GM12873 (cell line): ENCODE results near the gene GOLGA5.

Source experiments
- TF ChIP-seq, protein P1 (sequence below): IDR thresholded peaks from 2 replicates; pipeline ENCODE4 v1.5.1; 2012; ENCODE audit warnings: low read depth, mild to moderate bottlenecking, moderate library complexity, low read length, control low read depth; ENCODE audit not compliant: insufficient read depth; ENCODE audit errors: missing control alignments

Gene GOLGA5

DNA sequence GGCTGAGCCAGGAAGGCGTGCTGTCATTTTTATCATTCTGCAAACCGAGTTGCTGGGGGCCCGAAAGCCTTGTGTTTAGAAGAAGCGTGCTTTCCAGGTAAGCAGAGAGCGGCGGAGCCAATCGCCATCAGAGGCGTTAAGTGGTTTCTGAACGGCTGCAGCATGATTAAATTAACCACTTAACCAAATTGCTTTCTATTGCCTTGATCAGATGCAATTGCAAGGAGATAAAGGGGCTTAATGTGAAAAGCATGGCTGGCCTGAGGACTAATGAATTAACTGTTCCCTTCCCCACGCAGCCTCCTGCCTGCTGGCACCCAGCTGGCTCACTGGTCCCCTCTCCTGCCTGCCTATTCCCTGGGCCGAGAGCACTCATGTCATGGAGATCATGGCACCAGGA, 92.2 kb downstream of the GOLGA5 start:
- TF ChIP-seq, protein P1, sequence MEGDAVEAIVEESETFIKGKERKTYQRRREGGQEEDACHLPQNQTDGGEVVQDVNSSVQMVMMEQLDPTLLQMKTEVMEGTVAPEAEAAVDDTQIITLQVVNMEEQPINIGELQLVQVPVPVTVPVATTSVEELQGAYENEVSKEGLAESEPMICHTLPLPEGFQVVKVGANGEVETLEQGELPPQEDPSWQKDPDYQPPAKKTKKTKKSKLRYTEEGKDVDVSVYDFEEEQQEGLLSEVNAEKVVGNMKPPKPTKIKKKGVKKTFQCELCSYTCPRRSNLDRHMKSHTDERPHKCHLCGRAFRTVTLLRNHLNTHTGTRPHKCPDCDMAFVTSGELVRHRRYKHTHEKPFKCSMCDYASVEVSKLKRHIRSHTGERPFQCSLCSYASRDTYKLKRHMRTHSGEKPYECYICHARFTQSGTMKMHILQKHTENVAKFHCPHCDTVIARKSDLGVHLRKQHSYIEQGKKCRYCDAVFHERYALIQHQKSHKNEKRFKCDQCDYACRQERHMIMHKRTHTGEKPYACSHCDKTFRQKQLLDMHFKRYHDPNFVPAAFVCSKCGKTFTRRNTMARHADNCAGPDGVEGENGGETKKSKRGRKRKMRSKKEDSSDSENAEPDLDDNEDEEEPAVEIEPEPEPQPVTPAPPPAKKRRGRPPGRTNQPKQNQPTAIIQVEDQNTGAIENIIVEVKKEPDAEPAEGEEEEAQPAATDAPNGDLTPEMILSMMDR: no peak

DNA sequence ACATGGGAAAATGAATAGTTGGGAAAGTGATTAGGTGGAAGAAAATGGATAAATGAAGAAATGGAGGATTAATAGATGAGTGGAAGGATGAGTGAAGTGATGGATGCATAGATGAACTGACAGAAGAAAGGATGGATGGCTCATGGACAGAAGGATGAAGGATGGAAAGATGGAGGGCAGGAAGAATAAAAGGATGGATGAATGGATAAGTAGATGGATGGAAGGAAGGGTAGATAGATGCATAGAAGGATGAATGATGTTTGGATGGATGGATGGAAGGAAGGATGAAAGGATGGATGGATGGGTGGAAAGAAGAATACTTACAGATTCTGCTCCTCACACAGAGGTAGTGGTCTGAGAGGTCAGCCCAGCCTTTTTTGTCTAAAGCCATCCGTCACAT, 93.1 kb downstream of the GOLGA5 start:
- TF ChIP-seq, protein P1: no peak

DNA sequence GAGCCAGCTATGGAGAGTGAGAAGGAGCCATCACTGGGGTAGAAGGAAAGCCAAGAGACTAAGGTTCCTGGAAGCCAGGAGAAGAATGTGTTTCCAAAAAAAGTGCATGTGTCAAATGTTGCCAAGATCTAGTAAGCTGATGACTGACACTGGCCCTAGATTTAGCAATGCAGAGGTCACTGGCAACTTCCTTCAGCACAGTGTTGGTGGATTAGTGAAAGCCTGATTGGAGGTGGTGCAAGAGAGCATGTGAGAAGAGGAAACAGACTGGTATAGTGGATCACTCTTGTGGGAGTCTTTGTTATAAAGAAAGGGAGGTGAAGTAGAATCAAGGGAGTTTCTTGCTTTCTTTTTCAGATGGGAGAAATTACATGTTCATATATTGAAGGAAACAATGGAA, 94.8 kb downstream of the GOLGA5 start:
- TF ChIP-seq, protein P1: no peak
